ENCODE measurements around the gene ANKS6. TPM values are rescaled to one million over a fixed set of nuclear protein-coding genes. Genes with fewer than 3 reads are reported as not detected.

ANKS6 gene
- total and polyA plus RNA-seq, 10 of the 15 experiments (the other 5 are each of a cell fraction or from before 2014, with no cell fraction given), result 2.0 to 16.2 (median 6.1) TPM

DNA sequence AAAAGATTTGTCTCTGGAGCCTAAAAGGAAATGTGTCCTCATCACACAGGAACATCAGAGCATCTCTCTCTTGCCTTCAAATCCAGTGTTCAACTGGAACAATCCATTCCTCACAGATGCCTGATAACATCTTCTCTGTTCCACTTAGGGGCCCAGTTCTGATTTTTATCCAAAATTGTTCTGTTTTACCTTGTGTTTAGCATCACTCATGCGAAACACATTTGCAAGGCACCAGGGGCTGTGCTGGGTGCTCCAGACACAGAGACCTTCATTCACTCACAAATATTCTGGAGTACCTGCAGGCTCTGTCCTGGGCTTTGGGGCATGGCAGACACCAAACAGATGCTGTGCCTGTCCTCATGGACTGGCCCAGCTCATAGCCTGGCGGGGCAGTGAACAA is 101.4 kb downstream of the ANKS6 start:
- RAD21 ChIA-PET (ENCODE audit: unreplicated experiment), result no interaction called here
- TF ChIP-seq POLR2AphosphoS2 (IDR thresholded peaks at IDR 0.05; ENCODE audit: low read depth, low read length) (no peak), MTA3 (IDR thresholded peaks at IDR 0.05; ENCODE audit: borderline replicate concordance, low read length) (no peak), CHD4 (IDR thresholded peaks at IDR 0.05) (no peak), HCFC1 (IDR thresholded peaks at IDR 0.05; ENCODE audit: low read length) (no peak), CREB1 (IDR thresholded peaks at IDR 0.05; ENCODE audit: low read depth) (no peak), NR2C1 (IDR thresholded peaks at IDR 0.05) (no peak), RAD51 (IDR thresholded peaks at IDR 0.05) (no peak), RAD21 (IDR thresholded peaks at IDR 0.05; ENCODE audit: insufficient read depth, low read depth, low read length) (no peak), SUZ12 (IDR thresholded peaks at IDR 0.05; ENCODE audit: unreplicated experiment) (no peak), NR2C2 (IDR thresholded peaks at IDR 0.05; ENCODE audit: borderline replicate concordance, control insufficient read depth, insufficient read length, low read depth) (no peak)
- TF ChIP-seq, protein P1, sequence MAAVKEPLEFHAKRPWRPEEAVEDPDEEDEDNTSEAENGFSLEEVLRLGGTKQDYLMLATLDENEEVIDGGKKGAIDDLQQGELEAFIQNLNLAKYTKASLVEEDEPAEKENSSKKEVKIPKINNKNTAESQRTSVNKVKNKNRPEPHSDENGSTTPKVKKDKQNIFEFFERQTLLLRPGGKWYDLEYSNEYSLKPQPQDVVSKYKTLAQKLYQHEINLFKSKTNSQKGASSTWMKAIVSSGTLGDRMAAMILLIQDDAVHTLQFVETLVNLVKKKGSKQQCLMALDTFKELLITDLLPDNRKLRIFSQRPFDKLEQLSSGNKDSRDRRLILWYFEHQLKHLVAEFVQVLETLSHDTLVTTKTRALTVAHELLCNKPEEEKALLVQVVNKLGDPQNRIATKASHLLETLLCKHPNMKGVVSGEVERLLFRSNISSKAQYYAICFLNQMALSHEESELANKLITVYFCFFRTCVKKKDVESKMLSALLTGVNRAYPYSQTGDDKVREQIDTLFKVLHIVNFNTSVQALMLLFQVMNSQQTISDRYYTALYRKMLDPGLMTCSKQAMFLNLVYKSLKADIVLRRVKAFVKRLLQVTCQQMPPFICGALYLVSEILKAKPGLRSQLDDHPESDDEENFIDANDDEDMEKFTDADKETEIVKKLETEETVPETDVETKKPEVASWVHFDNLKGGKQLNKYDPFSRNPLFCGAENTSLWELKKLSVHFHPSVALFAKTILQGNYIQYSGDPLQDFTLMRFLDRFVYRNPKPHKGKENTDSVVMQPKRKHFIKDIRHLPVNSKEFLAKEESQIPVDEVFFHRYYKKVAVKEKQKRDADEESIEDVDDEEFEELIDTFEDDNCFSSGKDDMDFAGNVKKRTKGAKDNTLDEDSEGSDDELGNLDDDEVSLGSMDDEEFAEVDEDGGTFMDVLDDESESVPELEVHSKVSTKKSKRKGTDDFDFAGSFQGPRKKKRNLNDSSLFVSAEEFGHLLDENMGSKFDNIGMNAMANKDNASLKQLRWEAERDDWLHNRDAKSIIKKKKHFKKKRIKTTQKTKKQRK (IDR thresholded peaks at IDR 0.05; ENCODE audit: low read depth, low read length), result no peak
- TF ChIP-seq, protein P2, sequence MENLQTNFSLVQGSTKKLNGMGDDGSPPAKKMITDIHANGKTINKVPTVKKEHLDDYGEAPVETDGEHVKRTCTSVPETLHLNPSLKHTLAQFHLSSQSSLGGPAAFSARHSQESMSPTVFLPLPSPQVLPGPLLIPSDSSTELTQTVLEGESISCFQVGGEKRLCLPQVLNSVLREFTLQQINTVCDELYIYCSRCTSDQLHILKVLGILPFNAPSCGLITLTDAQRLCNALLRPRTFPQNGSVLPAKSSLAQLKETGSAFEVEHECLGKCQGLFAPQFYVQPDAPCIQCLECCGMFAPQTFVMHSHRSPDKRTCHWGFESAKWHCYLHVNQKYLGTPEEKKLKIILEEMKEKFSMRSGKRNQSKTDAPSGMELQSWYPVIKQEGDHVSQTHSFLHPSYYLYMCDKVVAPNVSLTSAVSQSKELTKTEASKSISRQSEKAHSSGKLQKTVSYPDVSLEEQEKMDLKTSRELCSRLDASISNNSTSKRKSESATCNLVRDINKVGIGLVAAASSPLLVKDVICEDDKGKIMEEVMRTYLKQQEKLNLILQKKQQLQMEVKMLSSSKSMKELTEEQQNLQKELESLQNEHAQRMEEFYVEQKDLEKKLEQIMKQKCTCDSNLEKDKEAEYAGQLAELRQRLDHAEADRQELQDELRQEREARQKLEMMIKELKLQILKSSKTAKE (IDR thresholded peaks at IDR 0.05; ENCODE audit: low read depth, poor library complexity, severe bottlenecking), result no peak
- TF ChIP-seq, protein P3, sequence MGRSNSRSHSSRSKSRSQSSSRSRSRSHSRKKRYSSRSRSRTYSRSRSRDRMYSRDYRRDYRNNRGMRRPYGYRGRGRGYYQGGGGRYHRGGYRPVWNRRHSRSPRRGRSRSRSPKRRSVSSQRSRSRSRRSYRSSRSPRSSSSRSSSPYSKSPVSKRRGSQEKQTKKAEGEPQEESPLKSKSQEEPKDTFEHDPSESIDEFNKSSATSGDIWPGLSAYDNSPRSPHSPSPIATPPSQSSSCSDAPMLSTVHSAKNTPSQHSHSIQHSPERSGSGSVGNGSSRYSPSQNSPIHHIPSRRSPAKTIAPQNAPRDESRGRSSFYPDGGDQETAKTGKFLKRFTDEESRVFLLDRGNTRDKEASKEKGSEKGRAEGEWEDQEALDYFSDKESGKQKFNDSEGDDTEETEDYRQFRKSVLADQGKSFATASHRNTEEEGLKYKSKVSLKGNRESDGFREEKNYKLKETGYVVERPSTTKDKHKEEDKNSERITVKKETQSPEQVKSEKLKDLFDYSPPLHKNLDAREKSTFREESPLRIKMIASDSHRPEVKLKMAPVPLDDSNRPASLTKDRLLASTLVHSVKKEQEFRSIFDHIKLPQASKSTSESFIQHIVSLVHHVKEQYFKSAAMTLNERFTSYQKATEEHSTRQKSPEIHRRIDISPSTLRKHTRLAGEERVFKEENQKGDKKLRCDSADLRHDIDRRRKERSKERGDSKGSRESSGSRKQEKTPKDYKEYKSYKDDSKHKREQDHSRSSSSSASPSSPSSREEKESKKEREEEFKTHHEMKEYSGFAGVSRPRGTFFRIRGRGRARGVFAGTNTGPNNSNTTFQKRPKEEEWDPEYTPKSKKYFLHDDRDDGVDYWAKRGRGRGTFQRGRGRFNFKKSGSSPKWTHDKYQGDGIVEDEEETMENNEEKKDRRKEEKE (IDR thresholded peaks at IDR 0.05), result no peak
- SMC1A ChIA-PET (ENCODE audit: uncharacterized antibody, unreplicated experiment), result no interaction called here
- Histone ChIP-seq H3K27me3 (replicated peaks in 1 of 2; ENCODE audit: control insufficient read depth in 2 of 2, insufficient read depth in 2 of 2, low read length in 1 of 2) (peaks cover 5 to 6% of the 10 kb centered on the region in 2 experiments; a peak in 2 of 4 replicates), H4K20me1 (ENCODE audit: control insufficient read depth, insufficient read depth) (no peaks in the 10 kb centered on the region; the same call in 1 of the 2 replicates), H3K4me3 (no peak overlapping the region), H3K9ac (ENCODE audit: control insufficient read depth, insufficient read depth, low read length) (no peak overlapping the region), H3K27ac (ENCODE audit: control insufficient read depth, insufficient read depth) (no peak overlapping the region), H3K9me3 (replicated peaks; ENCODE audit: control insufficient read depth, insufficient read depth, low read length) (no peaks in the 10 kb centered on the region), H3K4me1 (ENCODE audit: control insufficient read depth, insufficient read depth, low read length) (no peaks in the 10 kb centered on the region), H2AFZ (ENCODE audit: control insufficient read depth, low read depth, low read length) (no peak overlapping the region), H3K4me2 (ENCODE audit: control insufficient read depth, insufficient read depth) (no peak overlapping the region), H3K36me3 (ENCODE audit: control insufficient read depth in 2 of 2, insufficient read depth in 2 of 2, low read length in 1 of 2) (no peaks in the 10 kb centered on the region), H3K79me2 (ENCODE audit: control insufficient read depth, insufficient read depth, low read length) (no peaks in the 10 kb centered on the region)
- CTCF ChIA-PET, result no interaction called here
- DNase-seq (ENCODE audit: low read depth, low spot score) (no peak), FAIRE-seq (no peak), ATAC-seq (no peak)
- in situ Hi-C loops (cut with MboI), result no loop called here
- no TSS peak for BruUV-seq (replicated peaks)
- POLR2A ChIA-PET, result no interaction called here
- 5% methylated on average over 2 of the region's 2 CpGs for WGBS (ENCODE audit: insufficient coverage, insufficient replicate concordance, low lambda C conversion rate, missing lambda C conversion rate)
- intact Hi-C loops (cut with micrococcal nuclease; ENCODE audit: unreplicated experiment), result no loop called here
